ENCODE data around the gene HNF4A. TPM values are rescaled to one million over a fixed set of nuclear protein-coding genes. Genes with fewer than 3 reads are reported as not detected.
"Not testable (repeated sequence)": the region's sequence is repeated elsewhere in the genome, so short reads cannot be mapped to it uniquely, and the experiment has no call there.

HNF4A gene
- total RNA-seq, 1 donor from 2014 or later = 0.18 TPM

DNA sequence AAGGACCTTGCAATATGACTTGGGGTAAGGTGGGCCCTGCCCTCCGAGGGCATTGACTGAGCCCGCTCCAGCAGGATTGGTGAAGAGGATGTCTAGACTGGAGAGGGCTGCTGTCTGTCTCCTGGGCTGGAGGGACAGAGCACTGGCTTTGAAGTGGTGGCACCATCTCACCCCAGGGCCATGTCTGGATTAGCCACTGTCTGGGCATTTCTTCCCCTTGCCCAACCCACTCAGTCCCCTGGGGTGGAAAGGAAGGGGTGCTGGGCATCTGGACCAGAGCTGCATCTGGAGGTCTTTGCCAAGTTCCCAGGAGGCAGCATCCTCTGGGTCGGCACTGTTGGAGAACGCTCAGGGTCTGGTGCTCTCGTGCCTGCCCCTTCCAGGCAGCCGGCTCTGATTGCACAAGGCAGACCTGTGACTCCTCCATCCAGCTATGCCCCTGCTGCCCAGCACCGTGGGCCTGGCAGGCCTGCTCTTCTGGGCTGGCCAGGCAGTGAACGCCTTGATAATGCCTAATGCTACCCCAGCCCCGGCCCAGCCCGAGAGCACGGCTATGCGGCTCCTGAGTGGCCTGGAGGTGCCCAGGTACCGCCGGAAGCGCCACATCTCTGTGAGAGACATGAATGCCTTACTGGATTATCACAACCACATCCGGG lies 18.6 kb upstream of the HNF4A start, which contains the start of gene R3HDML:
TSS of gene R3HDML (plus strand) at position 319 of the 656 bp plus-strand sequence. CDS start at position 434, 115 bp downstream.
- H3K4me3 ChIP-seq = no peak within 1 kb of the TSS
- TF ChIP-seq, protein P1, sequence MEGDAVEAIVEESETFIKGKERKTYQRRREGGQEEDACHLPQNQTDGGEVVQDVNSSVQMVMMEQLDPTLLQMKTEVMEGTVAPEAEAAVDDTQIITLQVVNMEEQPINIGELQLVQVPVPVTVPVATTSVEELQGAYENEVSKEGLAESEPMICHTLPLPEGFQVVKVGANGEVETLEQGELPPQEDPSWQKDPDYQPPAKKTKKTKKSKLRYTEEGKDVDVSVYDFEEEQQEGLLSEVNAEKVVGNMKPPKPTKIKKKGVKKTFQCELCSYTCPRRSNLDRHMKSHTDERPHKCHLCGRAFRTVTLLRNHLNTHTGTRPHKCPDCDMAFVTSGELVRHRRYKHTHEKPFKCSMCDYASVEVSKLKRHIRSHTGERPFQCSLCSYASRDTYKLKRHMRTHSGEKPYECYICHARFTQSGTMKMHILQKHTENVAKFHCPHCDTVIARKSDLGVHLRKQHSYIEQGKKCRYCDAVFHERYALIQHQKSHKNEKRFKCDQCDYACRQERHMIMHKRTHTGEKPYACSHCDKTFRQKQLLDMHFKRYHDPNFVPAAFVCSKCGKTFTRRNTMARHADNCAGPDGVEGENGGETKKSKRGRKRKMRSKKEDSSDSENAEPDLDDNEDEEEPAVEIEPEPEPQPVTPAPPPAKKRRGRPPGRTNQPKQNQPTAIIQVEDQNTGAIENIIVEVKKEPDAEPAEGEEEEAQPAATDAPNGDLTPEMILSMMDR (IDR thresholded peaks at IDR 0.05) = no peak
- H3K27me3 ChIP-seq (ENCODE audit: low read depth) = peaks cover 29% of the 10 kb centered on the region
- DNase-seq (no peak), ATAC-seq (no peak)
- intact Hi-C loops (cut with DNase I) = no loop called here
- no peaks in the 10 kb centered on the region for H3K36me3 ChIP-seq
- H3K9me3 ChIP-seq = no peaks in the 10 kb centered on the region
- no peak within 1 kb of the TSS for H3K27ac ChIP-seq
- no peaks in the 10 kb centered on the region for H3K4me1 ChIP-seq

DNA sequence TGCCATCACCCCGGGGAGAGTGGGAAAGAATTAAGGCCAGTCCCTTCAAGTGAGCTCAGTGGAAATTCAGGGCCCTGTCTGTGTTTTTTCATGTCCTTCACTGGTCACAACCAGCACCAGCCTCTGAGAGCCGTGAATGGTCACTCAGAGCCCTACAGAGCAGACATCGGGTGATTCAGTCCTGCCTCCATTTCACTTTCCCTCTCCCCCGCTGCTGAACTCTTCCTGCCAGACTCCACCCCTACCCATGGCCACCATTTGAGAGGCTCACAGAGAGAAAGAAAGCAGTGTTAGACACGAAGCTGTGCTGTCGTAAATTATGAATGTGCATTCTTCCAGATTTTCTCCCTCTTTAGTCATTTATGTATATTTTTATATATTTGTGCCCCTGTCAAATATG lies 13.3 kb upstream of the HNF4A start:
- no peak for ATAC-seq
- intact Hi-C loops (cut with DNase I) = no loop called here

DNA sequence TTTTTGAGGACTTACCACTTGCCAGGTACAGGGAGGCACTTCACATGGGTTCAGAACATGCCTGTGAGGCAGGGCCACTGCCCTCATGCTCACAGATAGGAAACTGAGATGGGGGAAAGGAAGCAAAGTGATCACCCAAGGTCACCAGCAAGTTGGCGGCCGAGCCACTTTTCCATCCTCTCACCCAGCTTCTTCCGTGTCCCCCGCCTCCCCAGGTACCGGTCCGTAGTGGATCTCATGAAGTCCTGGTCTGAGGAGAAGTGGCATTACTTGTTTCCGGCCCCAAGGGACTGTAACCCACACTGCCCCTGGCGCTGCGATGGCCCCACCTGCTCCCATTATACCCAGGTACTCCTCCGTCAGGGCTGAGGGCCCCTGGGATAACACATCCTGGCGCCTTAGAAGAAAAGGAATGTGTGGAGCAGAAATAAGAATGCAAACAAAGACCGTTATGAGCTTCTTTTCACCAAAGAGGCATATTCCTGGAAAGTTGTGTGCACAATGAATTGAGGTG lies 12.3 kb upstream of the HNF4A start:
- DNase-seq (no peak), ATAC-seq (no peak)
- Histone ChIP-seq H3K4me1 (no peaks in the 10 kb centered on the region), H3K9me3 (no peaks in the 10 kb centered on the region), H3K4me3 (no peak overlapping the region), H3K36me3 (no peaks in the 10 kb centered on the region), H3K27me3 (ENCODE audit: low read depth) (peaks cover 3% of the 10 kb centered on the region), H3K27ac (no peak overlapping the region)
- intact Hi-C loops (cut with DNase I) = no loop called here
- TF ChIP-seq, protein P1 (IDR thresholded peaks at IDR 0.05) = no peak

More for the DNA sequence above, 13.3 kb upstream of the HNF4A start:
- Histone ChIP-seq H3K9me3 (no peaks in the 10 kb centered on the region), H3K4me1 (no peaks in the 10 kb centered on the region), H3K27me3 (ENCODE audit: low read depth) (peaks cover 12% of the 10 kb centered on the region), H3K4me3 (no peak overlapping the region), H3K27ac (no peak overlapping the region), H3K36me3 (no peaks in the 10 kb centered on the region)
- TF ChIP-seq, protein P1 (IDR thresholded peaks at IDR 0.05) = no peak
- no peak for DNase-seq

DNA sequence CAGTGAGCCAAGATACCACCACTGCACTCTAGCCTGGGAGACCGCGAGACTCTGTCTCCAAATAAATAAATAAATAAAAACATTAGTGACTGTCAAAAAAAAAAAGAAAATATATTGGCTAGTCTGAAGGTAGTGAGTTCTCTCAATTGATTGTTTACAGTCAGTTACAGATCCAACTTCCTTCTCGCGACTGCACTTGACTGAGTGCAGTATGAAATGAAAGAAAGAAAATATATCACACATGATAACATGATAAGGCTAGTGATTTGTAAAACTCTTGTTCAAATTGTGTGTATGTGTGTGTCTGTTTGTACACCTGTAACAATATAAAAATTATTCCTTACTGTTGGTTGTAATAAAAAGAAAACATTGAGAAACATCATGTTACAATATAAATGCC lies 10.8 kb upstream of the HNF4A start:
- Histone ChIP-seq H3K27me3 (ENCODE audit: low read depth) (peaks cover 3% of the 10 kb centered on the region), H3K4me3 (no peak overlapping the region), H3K4me1 (no peaks in the 10 kb centered on the region), H3K36me3 (no peaks in the 10 kb centered on the region), H3K27ac (no peak overlapping the region), H3K9me3 (no peaks in the 10 kb centered on the region)
- TF ChIP-seq, protein P1 (IDR thresholded peaks at IDR 0.05) = no peak
- DNase-seq (no peak), ATAC-seq (no peak)
- intact Hi-C loops (cut with DNase I) = no loop called here

DNA sequence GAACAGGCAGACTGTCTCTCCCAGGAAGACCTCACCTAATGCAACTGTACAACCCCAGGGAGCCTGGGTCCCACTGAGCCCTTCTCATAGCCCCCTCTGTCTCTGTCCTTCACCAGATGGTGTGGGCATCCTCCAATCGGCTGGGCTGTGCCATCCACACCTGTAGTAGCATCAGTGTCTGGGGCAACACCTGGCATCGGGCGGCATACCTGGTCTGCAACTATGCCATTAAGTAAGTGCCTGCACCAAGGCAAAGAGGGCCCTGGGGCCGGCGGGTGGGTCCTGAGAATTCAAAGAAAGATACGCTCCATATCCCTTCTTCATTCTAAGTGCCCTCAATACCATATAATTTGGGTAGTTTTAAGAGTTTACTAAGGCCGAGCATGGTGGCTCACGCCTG lies 10.4 kb upstream of the HNF4A start:
- Histone ChIP-seq H3K9me3 (no peaks in the 10 kb centered on the region), H3K4me3 (no peak overlapping the region), H3K4me1 (no peaks in the 10 kb centered on the region), H3K27me3 (ENCODE audit: low read depth) (peaks cover 3% of the 10 kb centered on the region), H3K27ac (no peak overlapping the region), H3K36me3 (no peaks in the 10 kb centered on the region)
- DNase-seq = no peak
- no peak for ATAC-seq
- TF ChIP-seq, protein P1 (IDR thresholded peaks at IDR 0.05) = no peak
- intact Hi-C loops (cut with DNase I) = no loop called here

DNA sequence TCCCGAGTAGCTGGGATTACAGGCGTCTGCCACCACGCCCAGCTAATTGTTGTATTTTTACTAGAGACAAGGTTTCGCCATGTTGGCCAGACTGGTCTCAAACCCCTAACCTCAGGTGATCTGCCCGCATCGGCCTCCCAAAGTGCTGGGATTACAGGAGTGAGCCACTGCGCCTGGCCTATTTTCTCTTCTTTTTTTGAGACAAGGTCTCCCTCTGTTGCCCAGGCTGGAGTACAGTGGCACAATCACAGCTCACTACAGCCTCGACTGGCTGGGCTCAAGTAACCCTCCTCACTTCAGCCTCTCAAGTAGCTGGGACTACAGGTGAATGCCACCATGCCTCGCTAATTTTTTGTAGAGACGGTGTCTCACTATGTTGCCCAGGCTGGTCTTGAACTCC lies 9.6 kb upstream of the HNF4A start:
- H3K9me3 ChIP-seq; DNase-seq; H3K4me3 ChIP-seq; H3K36me3 ChIP-seq; intact Hi-C loops (cut with DNase I); ATAC-seq; H3K27me3 ChIP-seq (ENCODE audit: low read depth); H3K4me1 ChIP-seq; H3K27ac ChIP-seq: not testable (repeated sequence)
